Calu3 (cell line): ENCODE measurements around the gene HPSE2. TPM values are rescaled to one million over a fixed set of nuclear protein-coding genes. Genes with fewer than 3 reads are reported as not detected.

Source experiments
- BruUV-seq: library from RNA; stranded (reverse); fragments of 400-500 nt; replicated peaks from 2 replicates; lab custom pipeline; 2021; lab: Mats Ljungman, UMichigan
- CTCF ChIA-PET: fragments of 300-600 bp; sonication (Branson Sonifier 250); formaldehyde crosslinking; loops from one replicate; lab custom pipeline; 2022; ENCODE audit warnings: antibody characterized with exemption; lab: Charles Lee
- DNase-seq: peaks from one replicate; pipeline ENCODE4 v3.0.0; 2022
- H3K27ac Mint-ChIP-seq: one replicate; pipeline ENCODE4 v1.8.0; 2022; ENCODE audit warnings: mixed read lengths; ENCODE audit not compliant: unreplicated experiment
- H3K27me3 Mint-ChIP-seq: one replicate; pipeline ENCODE4 v1.8.0; 2022; ENCODE audit warnings: mixed read lengths; ENCODE audit not compliant: unreplicated experiment
- H3K36me3 Mint-ChIP-seq: one replicate; pipeline ENCODE4 v1.8.0; 2022; ENCODE audit warnings: mild to moderate bottlenecking, moderate library complexity, mixed read lengths; ENCODE audit not compliant: insufficient read depth, unreplicated experiment
- H3K4me1 Mint-ChIP-seq: one replicate; pipeline ENCODE4 v1.8.0; 2022; ENCODE audit warnings: mild to moderate bottlenecking, low read depth, mixed read lengths; ENCODE audit not compliant: unreplicated experiment
- H3K4me3 Mint-ChIP-seq: one replicate; pipeline ENCODE4 v1.8.0; 2022; ENCODE audit warnings: mild to moderate bottlenecking, low read depth, moderate library complexity, mixed read lengths; ENCODE audit not compliant: unreplicated experiment
- H3K9me3 Mint-ChIP-seq: one replicate; pipeline ENCODE4 v1.8.0; 2022; ENCODE audit warnings: low read depth, mixed read lengths; ENCODE audit not compliant: unreplicated experiment
- CTCF ChIP-seq: fragments of 200-600 bp; IDR thresholded peaks from one replicate; pipeline ENCODE4 v1.8.0; 2022; ENCODE audit warnings: antibody characterized with exemption; ENCODE audit not compliant: unreplicated experiment
- intact Hi-C: fragments of 100-400 bp; cut with micrococcal nuclease; formaldehyde crosslinking; loops from one replicate; pipeline ENCODE4 v1.10.0; 2022; ENCODE audit not compliant: unreplicated experiment
- total RNA-seq: library from RNA; stranded (reverse); gene quantifications from 2 replicates; pipeline ENCODE4 v1.2.3, GENCODE V29; 2022

The HPSE2 gene
- total RNA-seq, 1 experiment from 2014 or later: not detected

- no peaks in the 10 kb centered on the region for H3K27me3 Mint-ChIP-seq
- H3K4me3 Mint-ChIP-seq: no peak overlapping the region
- no peak for DNase-seq
- CTCF ChIA-PET: no interaction called here
- no peaks in the 10 kb centered on the region for H3K9me3 Mint-ChIP-seq
- no peaks in the 10 kb centered on the region for H3K36me3 Mint-ChIP-seq
- no peak overlapping the region for H3K27ac Mint-ChIP-seq
- intact Hi-C loops: no loop called here
- H3K4me1 Mint-ChIP-seq: no peaks in the 10 kb centered on the region
- no peak for TF ChIP-seq CTCF
- BruUV-seq: no TSS peak
Measured at GRCh38 chr10:98899018-98899417, 336.6 kb downstream of the HPSE2 start.

- H3K27ac Mint-ChIP-seq: no peak overlapping the region
- no peak for DNase-seq
- intact Hi-C loops: no loop called here
- no peak for TF ChIP-seq CTCF
- no peaks in the 10 kb centered on the region for H3K36me3 Mint-ChIP-seq
- no peaks in the 10 kb centered on the region for H3K27me3 Mint-ChIP-seq
- no peak overlapping the region for H3K4me3 Mint-ChIP-seq
- CTCF ChIA-PET: no interaction called here
- no peaks in the 10 kb centered on the region for H3K9me3 Mint-ChIP-seq
- no TSS peak for BruUV-seq
- H3K4me1 Mint-ChIP-seq: no peaks in the 10 kb centered on the region
Measured at GRCh38 chr10:98892523-98892922, 343.1 kb downstream of the HPSE2 start.

- Mint-ChIP-seq H3K27me3 (no peaks in the 10 kb centered on the region), H3K4me1 (peaks cover 9% of the 10 kb centered on the region), H3K9me3 (peaks cover 3% of the 10 kb centered on the region), H3K27ac (no peak overlapping the region), H3K4me3 (no peak overlapping the region), H3K36me3 (no peaks in the 10 kb centered on the region)
- BruUV-seq: no TSS peak
- CTCF ChIA-PET: no interaction called here
- TF ChIP-seq CTCF: no peak
- DNase-seq: no peak
- intact Hi-C loops: no loop called here
Measured at GRCh38 chr10:98886686-98887085, 349.0 kb downstream of the HPSE2 start.

GRCh38 chr10:98885378-98885777, 350.3 kb downstream of the HPSE2 start:
- Mint-ChIP-seq H3K4me1 (peaks cover 9% of the 10 kb centered on the region), H3K27me3 (no peaks in the 10 kb centered on the region), H3K27ac (no peak overlapping the region), H3K9me3 (peaks cover 3% of the 10 kb centered on the region), H3K36me3 (no peaks in the 10 kb centered on the region), H3K4me3 (no peak overlapping the region)
- TF ChIP-seq CTCF: no peak
- CTCF ChIA-PET: no interaction called here
- intact Hi-C loops: no loop called here
- BruUV-seq: no TSS peak
- no peak for DNase-seq
